Mesenchymal stem cell (in vitro differentiated cells and primary cell): Measurements from ENCODE around the gene PGPEP1.

Experiments used
- DNase-seq: peaks from one replicate; pipeline ENCODE4 v3.0.0-alpha.2; 2013
- H2AFZ ChIP-seq: one replicate; pipeline ENCODE4 v1.6.1; 2013; ENCODE audit warnings: low read depth, mild to moderate bottlenecking, control low read depth, inconsistent platforms, low read length, moderate library complexity
- H2AK5ac ChIP-seq: 2 replicates; pipeline ENCODE4 v1.6.1; 2013; ENCODE audit warnings: low read length, moderate library complexity, mild to moderate bottlenecking, inconsistent platforms; ENCODE audit not compliant: severe bottlenecking
- H2BK120ac ChIP-seq: one replicate; pipeline ENCODE4 v1.6.1; 2013; ENCODE audit warnings: low read depth, mild to moderate bottlenecking, inconsistent platforms, low read length, moderate library complexity
- H2BK12ac ChIP-seq, 2 experiments: one replicate each; pipeline ENCODE4 v1.6.1; 2013; ENCODE audit warnings: inconsistent platforms in 2 of 2, low read length in 2 of 2, mild to moderate bottlenecking in 2 of 2, moderate library complexity in 2 of 2, control low read depth in 1 of 2
- H2BK15ac ChIP-seq: one replicate; pipeline ENCODE4 v1.6.1; 2013; ENCODE audit warnings: mild to moderate bottlenecking, low read depth, inconsistent platforms; ENCODE audit not compliant: poor library complexity, severe bottlenecking
- H2BK5ac ChIP-seq: 2 replicates; pipeline ENCODE4 v1.6.1; 2013; ENCODE audit warnings: low read depth, mild to moderate bottlenecking, low read length, control low read depth, inconsistent platforms; ENCODE audit not compliant: poor library complexity, severe bottlenecking
- H3K14ac ChIP-seq, 2 experiments: one replicate each; pipeline ENCODE4 v1.6.1; 2013; ENCODE audit warnings: inconsistent platforms in 2 of 2, low read length in 2 of 2, control low read depth in 1 of 2, mild to moderate bottlenecking in 1 of 2, moderate library complexity in 1 of 2
- H3K18ac ChIP-seq, 2 experiments: one replicate each; pipeline ENCODE4 v1.6.1; 2013; ENCODE audit warnings: inconsistent platforms in 2 of 2, low read length in 2 of 2, control low read depth in 1 of 2, low read depth in 1 of 2, mild to moderate bottlenecking in 1 of 2
- H3K23ac ChIP-seq, 2 experiments: one replicate each; pipeline ENCODE4 v1.6.1; 2013; ENCODE audit warnings: inconsistent platforms in 2 of 2, low read length in 2 of 2, mild to moderate bottlenecking in 2 of 2, moderate library complexity in 2 of 2, control low read depth in 1 of 2
- H3K27ac ChIP-seq: 2 replicates; pipeline ENCODE4 v1.5.1; 2013; ENCODE audit warnings: mild to moderate bottlenecking, moderate library complexity, low read length, control low read depth, inconsistent platforms; ENCODE audit not compliant: poor library complexity, severe bottlenecking
- H3K27me3 ChIP-seq, 2 experiments: 2 replicates each; pipeline versions ENCODE4 v1.6.1 to v1.7.0; 2013; ENCODE audit warnings: low read length in 2 of 2, mild to moderate bottlenecking in 2 of 2, moderate library complexity in 2 of 2, control low read depth in 1 of 2, inconsistent platforms in 1 of 2; ENCODE audit not compliant: control insufficient read depth in 1 of 2, insufficient read depth in 1 of 2
- H3K36me3 ChIP-seq, 2 experiments: 2 replicates each; pipeline versions ENCODE4 v1.6.1 to v1.7.0; 2013; ENCODE audit warnings: low read length in 2 of 2, control low read depth in 1 of 2, inconsistent platforms in 1 of 2, low read depth in 1 of 2, mild to moderate bottlenecking in 1 of 2; ENCODE audit not compliant: insufficient read depth in 2 of 2, control insufficient read depth in 1 of 2
- H3K4ac ChIP-seq, 2 experiments: one replicate each; pipeline ENCODE4 v1.6.1; 2013; ENCODE audit warnings: inconsistent platforms in 2 of 2, low read length in 2 of 2, mild to moderate bottlenecking in 2 of 2, moderate library complexity in 2 of 2, control low read depth in 1 of 2, low read depth in 1 of 2
- H3K4me1 ChIP-seq: 2 replicates; pipeline ENCODE4 v1.6.1; 2013; ENCODE audit warnings: low read depth, low read length, control low read depth; ENCODE audit not compliant: control insufficient read depth, insufficient read depth
- H3K4me2 ChIP-seq: 2 replicates; pipeline ENCODE4 v1.6.1; 2013; ENCODE audit warnings: low read length, mild to moderate bottlenecking, inconsistent platforms; ENCODE audit not compliant: poor library complexity, severe bottlenecking
- H3K4me3 ChIP-seq, 2 experiments: 2 replicates each; pipeline versions ENCODE4 v1.5.1 to v1.7.0; 2013; ENCODE audit warnings: low read length in 2 of 2, mild to moderate bottlenecking in 2 of 2, control low read depth in 1 of 2, low read depth in 1 of 2; ENCODE audit not compliant: insufficient read depth in 1 of 2
- H3K79me1 ChIP-seq: replicated peaks from 2 replicates; pipeline ENCODE4 v1.6.1; 2013; ENCODE audit warnings: mild to moderate bottlenecking, control low read depth, low read length, inconsistent platforms; ENCODE audit not compliant: poor library complexity, severe bottlenecking
- H3K9ac ChIP-seq: 2 replicates; pipeline ENCODE4 v1.7.0; 2013; ENCODE audit warnings: mild to moderate bottlenecking, low read length, moderate library complexity
- H3K9me3 ChIP-seq: 2 replicates; pipeline ENCODE4 v1.7.0; 2013; ENCODE audit warnings: mild to moderate bottlenecking, low read length; ENCODE audit not compliant: control insufficient read depth
- H4K8ac ChIP-seq: one replicate; pipeline ENCODE4 v1.6.1; 2013; ENCODE audit warnings: inconsistent platforms, mild to moderate bottlenecking, low read length, moderate library complexity
- H4K91ac ChIP-seq: one replicate; pipeline ENCODE4 v1.6.1; 2013; ENCODE audit warnings: mild to moderate bottlenecking, low read length, inconsistent platforms
- WGBS: methylation state at CpG from one replicate; pipeline ENCODE4 v1.1.7; 2013; ENCODE audit warnings: mixed read lengths; 5-methylcytosine and 5-hydroxymethylcytosine counted together

Gene PGPEP1

GRCh38 chr19:18364826-18365528, 24.6 kb downstream of the PGPEP1 start:
- H3K79me1 ChIP-seq, result peaks cover 12% of the 10 kb centered on the region
- H3K36me3 ChIP-seq, result peaks cover 29 to 45% of the 10 kb centered on the region in 2 experiments
- H2AK5ac ChIP-seq, result peak overlapping the region; percentile 95
- no peaks in the 10 kb centered on the region for H3K27me3 ChIP-seq
- no peak overlapping the region for H3K14ac ChIP-seq
- WGBS, result 31% methylated on average over 15 of the region's 15 CpGs
- H3K9ac ChIP-seq, result peak overlapping the region; percentile 88
- H2BK5ac ChIP-seq, result peak overlapping the region; percentile 100
- H3K4me3 ChIP-seq, result no peak overlapping the region
- peak; percentile 100 for DNase-seq
- H3K9me3 ChIP-seq, result no peaks in the 10 kb centered on the region
- H4K91ac ChIP-seq, result peak overlapping the region; percentile 100
- peak overlapping the region; percentile 96 for H2BK120ac ChIP-seq
- peaks cover 24% of the 10 kb centered on the region for H3K4me1 ChIP-seq
- H2BK12ac ChIP-seq, result peak overlapping the region in 1 of 2 experiments; percentile 97
- H2AFZ ChIP-seq, result no peak overlapping the region
- H2BK15ac ChIP-seq, result no peak overlapping the region
- H4K8ac ChIP-seq, result peak overlapping the region; percentile 99
- no peak overlapping the region for H3K4me2 ChIP-seq
- H3K27ac ChIP-seq, result peak overlapping the region; percentile 100
- H3K18ac ChIP-seq, result peak overlapping the region; percentile 93 to 100
- H3K23ac ChIP-seq, result no peak overlapping the region
- peak overlapping the region; percentile 95 to 100 for H3K4ac ChIP-seq

- Histone ChIP-seq H3K14ac (peak overlapping the region in 1 of 2 experiments; percentile 4), H2BK120ac (peak overlapping the region; percentile 95), H3K4me3 (no peak overlapping the region), H3K4me2 (no peak overlapping the region), H2AK5ac (peak overlapping the region; percentile 94), H3K36me3 (peaks cover 25 to 36% of the 10 kb centered on the region in 2 experiments), H3K4ac (peak overlapping the region; percentile 69 to 99), H4K8ac (peak overlapping the region; percentile 74), H3K18ac (peak overlapping the region; percentile 91 to 97), H3K27me3 (no peaks in the 10 kb centered on the region), H3K9ac (peak overlapping the region; percentile 88), H3K79me1 (peaks cover 12% of the 10 kb centered on the region), H3K4me1 (peaks cover 24% of the 10 kb centered on the region), H2BK5ac (peak overlapping the region; percentile 93), H2BK12ac (peak overlapping the region; percentile 73 to 99), H3K23ac (no peak overlapping the region), H2BK15ac (peak overlapping the region; percentile 1), H4K91ac (peak overlapping the region; percentile 31), H3K9me3 (no peaks in the 10 kb centered on the region), H2AFZ (no peak overlapping the region), H3K27ac (peak overlapping the region; percentile 100)
- no peak for DNase-seq
- WGBS, result 100% methylated on average over 1 of the region's 2 CpGs
Observed at GRCh38 chr19:18366021-18366435, 25.6 kb downstream of the PGPEP1 start.

- Histone ChIP-seq H4K91ac (peak overlapping the region; percentile 94), H2BK120ac (peak overlapping the region; percentile 86), H3K4ac (peak overlapping the region; percentile 83 to 95), H4K8ac (peak overlapping the region; percentile 92), H2AK5ac (peak overlapping the region; percentile 99), H3K18ac (peak overlapping the region; percentile 31 to 81), H3K4me1 (peaks cover 27% of the 10 kb centered on the region), H2BK12ac (peak overlapping the region; percentile 98 to 99), H3K4me2 (no peak overlapping the region), H3K9ac (no peak overlapping the region), H3K9me3 (no peaks in the 10 kb centered on the region), H3K27ac (peak overlapping the region; percentile 25), H3K23ac (no peak overlapping the region), H3K79me1 (peaks cover 7% of the 10 kb centered on the region), H2BK5ac (peak overlapping the region; percentile 54), H2AFZ (no peak overlapping the region), H3K14ac (no peak overlapping the region), H3K27me3 (no peaks in the 10 kb centered on the region), H2BK15ac (peak overlapping the region; percentile 84), H3K4me3 (no peak overlapping the region), H3K36me3 (peaks cover 8 to 17% of the 10 kb centered on the region in 2 experiments)
- no peak for DNase-seq
- WGBS, result 82% methylated on average over 15 of the region's 15 CpGs
Observed at GRCh38 chr19:18368504-18369222, 28.3 kb downstream of the PGPEP1 start.

- Histone ChIP-seq H4K8ac (peak overlapping the region; percentile 96), H3K36me3 (peaks cover 0 to 10% of the 10 kb centered on the region in 2 experiments), H3K4me1 (peaks cover 27% of the 10 kb centered on the region), H3K27me3 (no peaks in the 10 kb centered on the region), H2BK120ac (peak overlapping the region; percentile 82), H3K14ac (peak overlapping the region in 1 of 2 experiments; percentile 96), H2AK5ac (peak overlapping the region; percentile 84), H3K4ac (peak overlapping the region; percentile 89 to 99), H3K9ac (peak overlapping the region; percentile 87), H3K79me1 (peaks cover 4% of the 10 kb centered on the region), H4K91ac (peak overlapping the region; percentile 99), H2BK15ac (peak overlapping the region; percentile 83), H2AFZ (no peak overlapping the region), H3K18ac (peak overlapping the region; percentile 96 to 98), H3K4me2 (no peak overlapping the region), H2BK5ac (peak overlapping the region; percentile 98), H2BK12ac (peak overlapping the region; percentile 70 to 99), H3K4me3 (no peak overlapping the region), H3K23ac (peak overlapping the region in 1 of 2 experiments; percentile 94), H3K27ac (peak overlapping the region; percentile 99), H3K9me3 (no peaks in the 10 kb centered on the region)
- WGBS, result over 99% methylated on average over 3 of the region's 4 CpGs
- no peak for DNase-seq
Observed at GRCh38 chr19:18373407-18373891, 33.1 kb downstream of the PGPEP1 start.
